Measurements from ENCODE around the gene IP6K2. TPM values are rescaled to one million over a fixed set of nuclear protein-coding genes. Genes with fewer than 3 reads are reported as not detected.

The IP6K2 gene
- total RNA-seq, 1 experiment from 2014 or later: 117 TPM

- CTCF ChIA-PET: interaction anchor here (0.6 to 3.3 kb wide), 48 partner anchors 9 to 939 kb away, joined by 3 to 25 read pairs (median 4); partner anchors contain the start of genes IP6K2 and NCKIPSD
- Mint-ChIP-seq H3K27me3 (ENCODE audit: insufficient read depth, unreplicated experiment) (no peaks in the 10 kb centered on the region), H3K27ac (ENCODE audit: low read depth, unreplicated experiment) (no peak overlapping the region), H3K36me3 (ENCODE audit: insufficient read depth, unreplicated experiment) (peaks cover 9% of the 10 kb centered on the region), H3K4me1 (ENCODE audit: insufficient read depth, unreplicated experiment) (peaks cover 5% of the 10 kb centered on the region), H3K4me3 (ENCODE audit: unreplicated experiment) (no peak overlapping the region), H3K9me3 (ENCODE audit: unreplicated experiment) (no peaks in the 10 kb centered on the region)
- POLR2A ChIA-PET: interaction anchor here (0.5 to 2.5 kb wide), 19 partner anchors 9 to 541 kb away, joined by 3 to 25 read pairs (median 4); partner anchors contain the start of genes ARIH2, CCDC51, CELSR3 and IP6K2
- peak; percentile 75 for DNase-seq (ENCODE audit: unreplicated experiment)
- BruUV-seq (replicated peaks): no TSS peak
- intact Hi-C loops (cut with micrococcal nuclease): loop anchor here (2.0 kb wide), 1 partner anchor 41 kb away; no protein-coding TSS in a partner anchor
- TF ChIP-seq, protein P1, sequence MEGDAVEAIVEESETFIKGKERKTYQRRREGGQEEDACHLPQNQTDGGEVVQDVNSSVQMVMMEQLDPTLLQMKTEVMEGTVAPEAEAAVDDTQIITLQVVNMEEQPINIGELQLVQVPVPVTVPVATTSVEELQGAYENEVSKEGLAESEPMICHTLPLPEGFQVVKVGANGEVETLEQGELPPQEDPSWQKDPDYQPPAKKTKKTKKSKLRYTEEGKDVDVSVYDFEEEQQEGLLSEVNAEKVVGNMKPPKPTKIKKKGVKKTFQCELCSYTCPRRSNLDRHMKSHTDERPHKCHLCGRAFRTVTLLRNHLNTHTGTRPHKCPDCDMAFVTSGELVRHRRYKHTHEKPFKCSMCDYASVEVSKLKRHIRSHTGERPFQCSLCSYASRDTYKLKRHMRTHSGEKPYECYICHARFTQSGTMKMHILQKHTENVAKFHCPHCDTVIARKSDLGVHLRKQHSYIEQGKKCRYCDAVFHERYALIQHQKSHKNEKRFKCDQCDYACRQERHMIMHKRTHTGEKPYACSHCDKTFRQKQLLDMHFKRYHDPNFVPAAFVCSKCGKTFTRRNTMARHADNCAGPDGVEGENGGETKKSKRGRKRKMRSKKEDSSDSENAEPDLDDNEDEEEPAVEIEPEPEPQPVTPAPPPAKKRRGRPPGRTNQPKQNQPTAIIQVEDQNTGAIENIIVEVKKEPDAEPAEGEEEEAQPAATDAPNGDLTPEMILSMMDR (IDR thresholded peaks at IDR 0.05; ENCODE audit: unreplicated experiment): peak; percentile 81
Observed at GRCh38 chr3:48739955-48740823, 23.2 kb upstream of the IP6K2 start.

DNA sequence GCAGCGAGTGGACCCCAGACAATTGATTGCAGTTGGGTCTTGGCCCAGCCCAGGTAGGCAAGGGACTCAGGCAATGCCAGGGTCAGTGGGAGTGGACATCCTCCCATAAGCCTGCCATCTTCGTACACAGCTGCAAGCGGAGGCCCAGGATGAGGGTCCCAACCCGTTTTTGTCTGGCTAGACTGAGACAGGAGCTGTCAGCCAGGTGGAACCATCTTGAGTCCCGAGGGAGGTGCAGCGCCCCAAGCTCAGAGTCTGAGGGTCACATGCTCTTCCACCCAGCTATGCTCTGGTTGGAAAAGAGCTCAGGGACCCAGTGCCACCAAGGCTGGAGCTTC, 22.6 kb upstream of the IP6K2 start:
- no peak overlapping the region for H3K27ac Mint-ChIP-seq (ENCODE audit: low read depth, unreplicated experiment)
- peaks cover 5% of the 10 kb centered on the region for H3K4me1 Mint-ChIP-seq (ENCODE audit: insufficient read depth, unreplicated experiment)
- H3K36me3 Mint-ChIP-seq (ENCODE audit: insufficient read depth, unreplicated experiment): peaks cover 7% of the 10 kb centered on the region
- DNase-seq (ENCODE audit: unreplicated experiment): no peak
- ChIA-PET POLR2A (interaction anchor here (0.5 to 2.5 kb wide), 17 partner anchors 10 to 439 kb away, joined by 3 to 25 read pairs (median 5); partner anchors contain the start of genes ARIH2, CCDC51, CELSR3 and IP6K2), CTCF (interaction anchor here (0.6 to 3.3 kb wide), 45 partner anchors 9 to 939 kb away, joined by 3 to 25 read pairs (median 4); partner anchors contain the start of genes IP6K2 and NCKIPSD)
- H3K27me3 Mint-ChIP-seq (ENCODE audit: insufficient read depth, unreplicated experiment): no peaks in the 10 kb centered on the region
- TF ChIP-seq, protein P1 (IDR thresholded peaks at IDR 0.05; ENCODE audit: unreplicated experiment): no peak
- intact Hi-C loops (cut with micrococcal nuclease): no loop called here
- BruUV-seq (replicated peaks): no TSS peak
- H3K4me3 Mint-ChIP-seq (ENCODE audit: unreplicated experiment): no peak overlapping the region
- H3K9me3 Mint-ChIP-seq (ENCODE audit: unreplicated experiment): no peaks in the 10 kb centered on the region

GRCh38 chr3:48738926-48739616, 22.1 kb upstream of the IP6K2 start:
- POLR2A ChIA-PET: interaction anchor here (0.5 to 2.5 kb wide), 14 partner anchors 23 to 439 kb away, joined by 3 to 25 read pairs (median 5); partner anchors contain the start of genes ARIH2, CCDC51, CELSR3 and IP6K2
- CTCF ChIA-PET: interaction anchor here (0.6 to 3.3 kb wide), 41 partner anchors 8 to 746 kb away, joined by 3 to 25 read pairs (median 4); partner anchors contain the start of genes IP6K2 and NCKIPSD
- H3K27ac Mint-ChIP-seq (ENCODE audit: low read depth, unreplicated experiment): no peak overlapping the region
- H3K36me3 Mint-ChIP-seq (ENCODE audit: insufficient read depth, unreplicated experiment): peaks cover 2% of the 10 kb centered on the region
- H3K4me3 Mint-ChIP-seq (ENCODE audit: unreplicated experiment): no peak overlapping the region
- no TSS peak for BruUV-seq (replicated peaks)
- no peak for DNase-seq (ENCODE audit: unreplicated experiment)
- H3K4me1 Mint-ChIP-seq (ENCODE audit: insufficient read depth, unreplicated experiment): peaks cover 5% of the 10 kb centered on the region
- H3K9me3 Mint-ChIP-seq (ENCODE audit: unreplicated experiment): no peaks in the 10 kb centered on the region
- no peaks in the 10 kb centered on the region for H3K27me3 Mint-ChIP-seq (ENCODE audit: insufficient read depth, unreplicated experiment)
- TF ChIP-seq, protein P1 (IDR thresholded peaks at IDR 0.05; ENCODE audit: unreplicated experiment): no peak
- intact Hi-C loops (cut with micrococcal nuclease): no loop called here
